GM13976 (cell line): ENCODE data around the gene TINAGL1.

Experiments
- DNase-seq: peaks from one replicate; pipeline ENCODE4 v3.0.0; 2012; ENCODE audit warnings: low spot score
- in situ Hi-C: fragments of 300-500 bp; cut with MboI; formaldehyde crosslinking; loops from one replicate; pipeline ENCODE4 v1.12.0; 2022; ENCODE audit warnings: low sequenced_read_pairs, mixed read lengths, inconsistent platforms; ENCODE audit not compliant: unreplicated experiment
- TF ChIP-seq, protein P1 (sequence below): IDR thresholded peaks from 2 replicates; pipeline ENCODE4 v1.5.1; 2012; ENCODE audit warnings: borderline replicate concordance, mild to moderate bottlenecking; ENCODE audit not compliant: insufficient read depth; ENCODE audit errors: extremely low read depth, missing control alignments, control extremely low read depth

The TINAGL1 gene

DNA sequence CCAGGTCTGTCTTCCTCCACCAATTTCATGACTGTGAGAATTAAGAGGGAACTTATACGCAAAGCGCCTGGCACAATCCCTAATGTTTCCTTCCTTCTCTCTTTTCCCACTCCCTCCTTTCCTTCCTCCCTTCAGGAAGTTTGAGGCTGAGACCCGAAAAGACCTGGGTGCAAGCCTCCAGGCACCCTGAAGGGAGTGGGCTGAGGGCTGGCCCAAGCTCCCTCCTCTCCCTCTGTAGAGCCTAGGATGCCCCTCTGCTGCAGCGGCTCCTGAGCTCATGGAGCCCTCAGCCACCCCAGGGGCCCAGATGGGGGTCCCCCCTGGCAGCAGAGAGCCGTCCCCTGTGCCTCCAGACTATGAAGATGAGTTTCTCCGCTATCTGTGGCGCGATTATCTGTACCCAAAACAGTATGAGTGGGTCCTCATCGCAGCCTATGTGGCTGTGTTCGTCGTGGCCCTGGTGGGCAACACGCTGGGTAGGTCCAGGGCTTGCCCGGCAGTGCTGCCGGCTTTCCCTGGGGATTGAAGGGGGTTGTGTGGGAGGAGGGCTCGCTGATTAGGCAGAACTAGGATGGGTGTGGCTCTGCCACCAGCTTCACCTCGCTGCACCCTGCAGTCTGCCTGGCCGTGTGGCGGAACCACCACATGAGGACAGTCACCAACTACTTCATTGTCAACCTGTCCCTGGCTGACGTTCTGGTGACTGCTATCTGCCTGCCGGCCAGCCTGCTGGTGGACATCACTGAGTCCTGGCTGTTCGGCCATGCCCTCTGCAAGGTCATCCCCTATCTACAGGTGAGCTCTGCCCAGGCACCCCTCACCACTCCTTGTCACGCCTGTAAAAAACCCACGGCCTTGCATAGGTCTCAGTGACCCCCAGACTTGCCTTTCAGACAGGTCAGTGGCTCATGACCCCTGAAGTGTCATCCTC is 42.9 kb downstream of the TINAGL1 start:
- DNase-seq: no peak
- in situ Hi-C loops: loop anchor here (10.0 kb wide), 1 partner anchor 54 kb away; no protein-coding TSS in a partner anchor
- TF ChIP-seq, protein P1, sequence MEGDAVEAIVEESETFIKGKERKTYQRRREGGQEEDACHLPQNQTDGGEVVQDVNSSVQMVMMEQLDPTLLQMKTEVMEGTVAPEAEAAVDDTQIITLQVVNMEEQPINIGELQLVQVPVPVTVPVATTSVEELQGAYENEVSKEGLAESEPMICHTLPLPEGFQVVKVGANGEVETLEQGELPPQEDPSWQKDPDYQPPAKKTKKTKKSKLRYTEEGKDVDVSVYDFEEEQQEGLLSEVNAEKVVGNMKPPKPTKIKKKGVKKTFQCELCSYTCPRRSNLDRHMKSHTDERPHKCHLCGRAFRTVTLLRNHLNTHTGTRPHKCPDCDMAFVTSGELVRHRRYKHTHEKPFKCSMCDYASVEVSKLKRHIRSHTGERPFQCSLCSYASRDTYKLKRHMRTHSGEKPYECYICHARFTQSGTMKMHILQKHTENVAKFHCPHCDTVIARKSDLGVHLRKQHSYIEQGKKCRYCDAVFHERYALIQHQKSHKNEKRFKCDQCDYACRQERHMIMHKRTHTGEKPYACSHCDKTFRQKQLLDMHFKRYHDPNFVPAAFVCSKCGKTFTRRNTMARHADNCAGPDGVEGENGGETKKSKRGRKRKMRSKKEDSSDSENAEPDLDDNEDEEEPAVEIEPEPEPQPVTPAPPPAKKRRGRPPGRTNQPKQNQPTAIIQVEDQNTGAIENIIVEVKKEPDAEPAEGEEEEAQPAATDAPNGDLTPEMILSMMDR: no peak

DNA sequence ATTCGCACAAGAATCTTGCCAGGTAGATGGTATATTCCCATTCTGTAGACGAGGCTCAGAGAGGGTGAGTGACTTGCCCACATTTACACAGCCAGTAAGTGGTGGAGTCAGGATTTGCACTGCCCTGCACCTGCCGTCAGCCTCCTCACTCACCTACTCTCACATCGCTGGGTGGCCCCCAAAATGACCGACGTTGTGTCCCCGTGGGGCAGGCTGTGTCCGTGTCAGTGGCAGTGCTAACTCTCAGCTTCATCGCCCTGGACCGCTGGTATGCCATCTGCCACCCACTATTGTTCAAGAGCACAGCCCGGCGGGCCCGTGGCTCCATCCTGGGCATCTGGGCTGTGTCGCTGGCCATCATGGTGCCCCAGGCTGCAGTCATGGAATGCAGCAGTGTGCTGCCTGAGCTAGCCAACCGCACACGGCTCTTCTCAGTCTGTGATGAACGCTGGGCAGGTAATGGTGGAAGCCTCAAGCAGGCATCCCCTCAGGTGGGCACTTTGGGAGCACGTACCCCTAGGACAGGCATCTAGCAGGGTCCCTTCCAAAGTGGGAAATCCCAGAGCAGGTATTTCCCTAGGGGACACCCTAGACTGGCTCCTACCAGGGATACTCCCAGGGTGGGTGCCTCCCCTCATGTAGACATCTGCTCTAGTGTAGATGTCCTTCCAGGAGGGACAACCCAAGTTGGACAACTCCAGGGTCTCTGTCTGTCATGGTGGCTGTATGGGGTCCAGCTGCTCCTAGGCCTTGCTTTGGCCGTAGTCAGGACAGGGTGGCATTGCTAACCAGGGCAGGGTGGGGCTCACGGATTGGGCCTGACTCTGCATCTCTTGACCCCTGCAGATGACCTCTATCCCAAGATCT is 44.5 kb downstream of the TINAGL1 start:
- TF ChIP-seq, protein P1: no peak
- in situ Hi-C loops: no loop called here
- DNase-seq: no peak

DNA sequence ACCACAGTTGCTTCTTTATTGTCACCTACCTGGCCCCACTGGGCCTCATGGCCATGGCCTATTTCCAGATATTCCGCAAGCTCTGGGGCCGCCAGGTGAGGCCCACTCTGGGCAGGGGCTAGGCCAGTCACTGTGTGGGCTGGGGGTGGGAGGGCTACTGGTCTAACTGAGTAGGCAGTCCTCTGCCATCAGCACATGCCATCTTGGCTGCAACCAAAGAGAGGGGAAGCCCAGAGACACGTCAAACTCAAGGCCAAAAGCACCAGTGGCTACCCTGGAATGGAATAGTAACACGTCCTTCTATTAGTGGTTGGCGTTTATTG is 45.1 kb downstream of the TINAGL1 start:
- in situ Hi-C loops: no loop called here
- TF ChIP-seq, protein P1: no peak
- DNase-seq: no peak

DNA sequence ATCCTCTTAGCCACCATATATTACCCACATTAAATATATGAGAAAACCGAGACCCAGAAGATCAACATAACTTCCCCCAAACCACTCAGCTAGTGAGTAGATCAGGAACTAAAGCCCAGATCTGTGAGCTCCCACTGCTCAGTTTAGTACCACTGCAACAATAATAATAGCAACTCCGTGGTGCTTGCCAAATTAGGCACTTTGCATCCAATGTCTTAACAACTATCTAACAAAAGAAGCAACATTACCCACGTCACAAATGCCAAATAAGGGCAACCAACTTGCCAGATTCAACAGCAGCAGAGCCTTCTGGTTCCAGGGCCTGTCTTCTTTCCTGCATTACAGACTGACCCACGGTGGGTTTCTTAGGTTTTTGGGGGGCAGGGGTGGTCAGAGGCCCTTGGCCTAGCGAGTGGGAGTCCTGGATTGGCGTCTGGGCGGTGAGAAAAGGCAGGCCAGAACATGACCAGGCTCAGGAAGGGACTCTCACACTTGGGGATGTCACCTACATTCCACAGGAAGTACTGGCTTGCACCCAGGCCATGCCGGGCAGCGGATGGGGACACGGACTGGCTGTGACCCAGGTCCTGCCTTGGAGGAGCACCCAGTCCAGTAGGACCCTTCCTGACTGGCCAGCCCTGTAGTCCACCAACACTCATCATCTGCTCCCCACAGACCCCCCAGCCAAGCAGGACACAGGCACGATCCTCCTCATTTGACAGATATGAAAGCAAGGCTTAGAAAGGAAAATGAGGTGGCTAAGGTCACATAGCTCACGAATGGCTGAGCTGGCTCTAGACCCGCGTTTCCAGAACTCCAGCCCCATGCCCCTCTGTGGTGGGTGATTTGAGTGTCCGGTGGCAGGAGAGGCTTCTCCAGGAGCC is 45.8 kb downstream of the TINAGL1 start:
- in situ Hi-C loops: no loop called here
- TF ChIP-seq, protein P1: no peak
- DNase-seq: no peak

DNA sequence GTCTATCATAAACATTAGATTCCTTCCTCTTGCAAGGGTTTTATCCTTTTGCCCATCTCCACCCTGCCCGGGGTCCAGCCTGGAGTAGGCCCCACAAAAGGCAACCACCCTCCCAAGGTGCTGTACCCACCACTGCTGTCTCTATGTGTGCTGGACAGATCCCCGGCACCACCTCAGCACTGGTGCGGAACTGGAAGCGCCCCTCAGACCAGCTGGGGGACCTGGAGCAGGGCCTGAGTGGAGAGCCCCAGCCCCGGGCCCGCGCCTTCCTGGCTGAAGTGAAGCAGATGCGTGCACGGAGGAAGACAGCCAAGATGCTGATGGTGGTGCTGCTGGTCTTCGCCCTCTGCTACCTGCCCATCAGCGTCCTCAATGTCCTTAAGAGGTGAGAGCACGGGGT is 47.0 kb downstream of the TINAGL1 start:
- in situ Hi-C loops: no loop called here
- DNase-seq: no peak
- TF ChIP-seq, protein P1: no peak

DNA sequence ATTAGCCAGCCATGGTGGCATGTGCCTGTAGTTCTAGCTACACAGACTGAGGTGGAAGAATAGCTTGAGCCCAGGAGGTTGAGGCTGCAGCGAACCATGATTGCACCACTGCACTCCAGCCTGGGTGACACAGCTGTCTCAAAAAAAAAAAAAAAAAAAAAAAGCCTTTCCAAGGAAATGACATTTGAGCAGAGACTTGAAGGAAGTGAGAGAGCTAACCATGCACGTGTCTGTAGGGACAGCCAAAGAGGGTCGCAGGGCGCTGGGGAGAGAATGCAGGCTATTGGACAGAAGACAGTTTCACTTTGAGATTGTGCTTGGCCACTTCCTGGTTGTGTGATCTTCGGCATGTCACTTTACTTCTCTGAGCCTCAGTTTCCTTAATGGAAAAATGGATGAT is 48.0 kb downstream of the TINAGL1 start:
- TF ChIP-seq, protein P1: no peak
- DNase-seq: peak; percentile 36
- in situ Hi-C loops: no loop called here
